HEK293 (cell line): ENCODE results near the gene STK39.

Experiments used
- CTCF ChIA-PET: fragments of 350-600 bp; formaldehyde crosslinking; extraction: SDS; loops from one replicate; lab custom pipeline; 2021; ENCODE audit warnings: antibody characterized with exemption; lab: Yijun Ruan, JAX
- POLR2A ChIA-PET: fragments of 300-600 bp; formaldehyde crosslinking; extraction: SDS; loops from one replicate; lab custom pipeline; 2020; ENCODE audit warnings: antibody characterized with exemption, inconsistent platforms; lab: Yijun Ruan, JAX
- H3K27ac ChIP-seq: fragments of 200-500 bp; sonication (Bioruptor generic); 2 replicates; pipeline ENCODE4 v1.5.1; 2014; ENCODE audit warnings: low read depth, low read length, control low read depth, inconsistent platforms; ENCODE audit errors: extremely low read depth
- H3K36me3 ChIP-seq, 2 experiments: fragments of 200-500 bp in 1 of 2; sonication (Bioruptor generic) in 1 of 2; 1 replicate in 1 of 2; 2 replicates in 1 of 2; pipeline ENCODE4 v1.5.1; 2014 to 2017; ENCODE audit warnings: inconsistent platforms in 2 of 2, low read length in 2 of 2; ENCODE audit not compliant: control insufficient read depth in 2 of 2, insufficient read depth in 1 of 2
- H3K4me1 ChIP-seq: fragments of 200-500 bp; sonication (Bioruptor generic); 2 replicates; pipeline ENCODE4 v1.5.1; 2014; ENCODE audit warnings: mild to moderate bottlenecking, low read length, inconsistent platforms; ENCODE audit not compliant: control insufficient read depth, insufficient read depth
- H3K4me3 ChIP-seq: 2 replicates; pipeline ENCODE4 v1.5.1; 2011; ENCODE audit warnings: low read depth, mild to moderate bottlenecking, control low read depth, low read length, moderate library complexity
- H3K9me3 ChIP-seq: fragments of 200-500 bp; sonication (Bioruptor generic); 2 replicates; pipeline ENCODE4 v1.5.1; 2014; ENCODE audit warnings: low read depth, low read length, inconsistent platforms; ENCODE audit not compliant: control insufficient read depth, insufficient read depth
- EGR2 ChIP-seq: fragments of 450-650 bp; formaldehyde crosslinking; IDR thresholded peaks from 2 replicates; pipeline ENCODE4 v1.5.1; 2016; ENCODE audit warnings: low read depth, missing biosample characterization, missing genetic modification characterization
- KLF9 ChIP-seq: fragments of 450-650 bp; formaldehyde crosslinking; IDR thresholded peaks from 2 replicates; pipeline ENCODE4 v1.5.1; 2016; ENCODE audit warnings: missing biosample characterization, missing genetic modification characterization, low read depth
- PRDM1 ChIP-seq: fragments of 450-650 bp; formaldehyde crosslinking; IDR thresholded peaks from 2 replicates; pipeline ENCODE4; 2016; ENCODE audit warnings: missing biosample characterization, missing genetic modification characterization
- TRIM28 ChIP-seq: IDR thresholded peaks from 2 replicates; pipeline ENCODE4 v1.6.1; 2011; ENCODE audit warnings: low read length, control low read depth, borderline replicate concordance
- WT1 ChIP-seq: fragments of 450-650 bp; formaldehyde crosslinking; IDR thresholded peaks from 2 replicates; pipeline ENCODE4 v1.5.1; 2016; ENCODE audit warnings: missing biosample characterization, missing genetic modification characterization
- ZFHX2 ChIP-seq: fragments of 450-650 bp; formaldehyde crosslinking; conservative IDR thresholded peaks from 2 replicates; pipeline ENCODE4 v1.5.1; 2016; ENCODE audit warnings: missing biosample characterization, missing genetic modification characterization
- ZFP41 ChIP-seq: fragments of 450-650 bp; formaldehyde crosslinking; IDR thresholded peaks from 2 replicates; pipeline ENCODE4 v1.5.1; 2016; ENCODE audit warnings: missing biosample characterization, missing genetic modification characterization, borderline replicate concordance
- ZIC2 ChIP-seq: fragments of 450-650 bp; formaldehyde crosslinking; IDR thresholded peaks from 2 replicates; pipeline ENCODE4 v1.5.1; 2016; ENCODE audit warnings: missing biosample characterization, missing genetic modification characterization
- ZNF121 ChIP-seq: fragments of 450-650 bp; formaldehyde crosslinking; IDR thresholded peaks from 2 replicates; pipeline ENCODE4 v1.5.1; 2016; ENCODE audit warnings: missing biosample characterization, missing genetic modification characterization
- ZNF175 ChIP-seq: fragments of 450-650 bp; formaldehyde crosslinking; IDR thresholded peaks from 2 replicates; pipeline ENCODE4 v1.5.1; 2016; ENCODE audit warnings: missing biosample characterization, missing genetic modification characterization
- ZNF24 ChIP-seq: fragments of 450-650 bp; formaldehyde crosslinking; IDR thresholded peaks from 2 replicates; pipeline ENCODE4 v1.5.1; 2016; ENCODE audit warnings: missing biosample characterization, missing genetic modification characterization
- ZNF510 ChIP-seq: fragments of 450-650 bp; formaldehyde crosslinking; IDR thresholded peaks from 2 replicates; pipeline ENCODE4 v1.5.1; 2018; ENCODE audit warnings: mild to moderate bottlenecking, missing genetic modification characterization, missing biosample characterization; ENCODE audit not compliant: insufficient replicate concordance
- ZNF600 ChIP-seq: fragments of 450-650 bp; formaldehyde crosslinking; IDR thresholded peaks from 2 replicates; pipeline ENCODE4 v1.5.1; 2016; ENCODE audit warnings: missing biosample characterization, missing genetic modification characterization
- ZNF624 ChIP-seq: fragments of 450-650 bp; formaldehyde crosslinking; IDR thresholded peaks from 2 replicates; pipeline ENCODE4 v1.5.1; 2017; ENCODE audit warnings: missing biosample characterization, missing genetic modification characterization
- ZNF629 ChIP-seq: fragments of 450-650 bp; formaldehyde crosslinking; IDR thresholded peaks from 2 replicates; pipeline ENCODE4 v1.5.1; 2017; ENCODE audit warnings: missing biosample characterization, missing genetic modification characterization
- ZNF677 ChIP-seq: fragments of 450-650 bp; IDR thresholded peaks from 2 replicates; pipeline ENCODE4 v1.5.0; 2018; ENCODE audit warnings: missing biosample characterization, mild to moderate bottlenecking, missing genetic modification characterization, moderate library complexity
- TF ChIP-seq, protein P1 (sequence below): fragments of 450-650 bp; formaldehyde crosslinking; IDR thresholded peaks from 2 replicates; pipeline ENCODE4 v1.5.1; 2016; ENCODE audit warnings: missing biosample characterization, missing genetic modification characterization
- TF ChIP-seq, protein P2 (sequence below): fragments of 450-650 bp; formaldehyde crosslinking; IDR thresholded peaks from 2 replicates; pipeline ENCODE4 v1.5.1; 2017; ENCODE audit warnings: missing biosample characterization, missing genetic modification characterization
- TF ChIP-seq, protein P3 (sequence below): fragments of 450-650 bp; formaldehyde crosslinking; IDR thresholded peaks from 2 replicates; pipeline ENCODE4 v1.5.1; 2017; ENCODE audit warnings: missing biosample characterization, missing genetic modification characterization

STK39 gene

DNA sequence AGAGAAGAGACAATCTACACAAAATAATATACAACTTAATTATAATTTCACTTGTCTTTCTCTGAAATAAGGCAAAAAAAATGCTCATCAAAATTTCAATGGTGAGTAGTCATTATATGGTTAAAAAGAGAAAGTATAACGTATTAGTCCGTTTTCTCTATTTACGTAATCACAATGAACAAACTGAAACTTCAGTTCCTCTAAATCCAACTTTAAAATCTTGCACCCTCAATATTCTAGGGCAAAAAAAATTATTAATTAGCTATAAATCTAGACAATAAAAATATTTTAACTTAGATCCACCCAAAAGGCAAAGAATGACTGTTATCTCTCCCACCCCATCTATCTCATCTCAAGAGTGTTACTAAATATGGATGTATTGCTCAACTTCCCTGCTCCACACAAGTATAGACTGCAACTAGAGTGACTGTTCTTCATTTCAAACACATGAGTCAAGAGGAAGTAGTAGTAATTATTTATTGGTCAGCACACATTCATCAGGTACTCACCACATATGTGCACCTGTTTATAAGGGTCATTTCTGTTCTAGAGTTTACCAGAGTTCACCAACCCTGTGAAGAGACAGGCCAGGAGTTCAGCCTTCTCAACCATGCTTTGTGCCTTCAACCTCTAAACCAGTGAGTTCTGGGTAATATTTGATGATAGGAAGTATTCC is 36.4 kb downstream of the STK39 start:
- no peak overlapping the region for H3K4me3 ChIP-seq
- no peaks in the 10 kb centered on the region for H3K36me3 ChIP-seq
- H3K4me1 ChIP-seq: no peaks in the 10 kb centered on the region
- no peak overlapping the region for H3K27ac ChIP-seq
- ChIA-PET POLR2A (no interaction called here), CTCF (no interaction called here)
- no peaks in the 10 kb centered on the region for H3K9me3 ChIP-seq
- TF ChIP-seq KLF9 (tag by site-specific recombination): no peak
- no peak for TF ChIP-seq PRDM1
- no peak for TF ChIP-seq ZFP41 (tag by site-specific recombination)

DNA sequence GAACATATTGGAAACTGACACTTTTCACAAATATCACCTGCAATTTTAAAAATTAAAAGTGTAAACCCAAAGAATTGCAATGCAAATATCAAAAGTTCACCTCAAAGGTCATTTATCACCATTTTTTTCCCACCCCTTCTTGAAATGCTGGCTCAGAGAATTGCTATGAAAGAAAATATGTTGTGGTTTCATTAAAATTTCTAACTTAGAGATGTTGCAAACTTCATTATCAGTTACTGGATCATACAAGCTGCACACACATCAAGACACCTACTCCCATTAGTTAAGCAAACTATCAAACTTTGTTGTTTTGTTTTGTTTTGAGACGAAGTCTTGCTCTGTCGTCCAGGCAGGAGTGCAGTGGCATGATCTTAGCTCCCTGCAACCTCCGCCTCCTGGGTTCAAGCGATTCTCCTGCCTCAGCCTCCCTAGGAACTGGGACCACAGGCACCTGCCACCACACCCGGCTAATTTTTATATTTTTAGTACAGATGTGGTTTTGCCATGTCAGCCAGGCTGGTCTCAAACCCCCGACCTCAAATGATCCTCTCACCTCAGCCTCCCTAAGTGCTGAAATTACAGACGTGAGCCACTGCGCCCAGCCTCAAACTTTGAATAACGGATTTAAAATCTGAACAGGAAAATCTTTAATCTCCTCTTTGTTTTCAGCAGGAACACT is 37.0 kb downstream of the STK39 start:
- no peak overlapping the region for H3K27ac ChIP-seq
- TF ChIP-seq, protein P1, sequence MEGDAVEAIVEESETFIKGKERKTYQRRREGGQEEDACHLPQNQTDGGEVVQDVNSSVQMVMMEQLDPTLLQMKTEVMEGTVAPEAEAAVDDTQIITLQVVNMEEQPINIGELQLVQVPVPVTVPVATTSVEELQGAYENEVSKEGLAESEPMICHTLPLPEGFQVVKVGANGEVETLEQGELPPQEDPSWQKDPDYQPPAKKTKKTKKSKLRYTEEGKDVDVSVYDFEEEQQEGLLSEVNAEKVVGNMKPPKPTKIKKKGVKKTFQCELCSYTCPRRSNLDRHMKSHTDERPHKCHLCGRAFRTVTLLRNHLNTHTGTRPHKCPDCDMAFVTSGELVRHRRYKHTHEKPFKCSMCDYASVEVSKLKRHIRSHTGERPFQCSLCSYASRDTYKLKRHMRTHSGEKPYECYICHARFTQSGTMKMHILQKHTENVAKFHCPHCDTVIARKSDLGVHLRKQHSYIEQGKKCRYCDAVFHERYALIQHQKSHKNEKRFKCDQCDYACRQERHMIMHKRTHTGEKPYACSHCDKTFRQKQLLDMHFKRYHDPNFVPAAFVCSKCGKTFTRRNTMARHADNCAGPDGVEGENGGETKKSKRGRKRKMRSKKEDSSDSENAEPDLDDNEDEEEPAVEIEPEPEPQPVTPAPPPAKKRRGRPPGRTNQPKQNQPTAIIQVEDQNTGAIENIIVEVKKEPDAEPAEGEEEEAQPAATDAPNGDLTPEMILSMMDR (tag by site-specific recombination): no peak
- TF ChIP-seq KLF9 (tag by site-specific recombination) (no peak), TRIM28 (no peak), ZNF677 (tag by site-specific recombination) (no peak), ZNF629 (no peak), EGR2 (no peak), ZNF600 (tag by site-specific recombination) (no peak), ZFHX2 (no peak), ZNF175 (tag by site-specific recombination) (no peak), ZNF24 (no peak), WT1 (tag by site-specific recombination) (no peak)
- TF ChIP-seq, protein P2, sequence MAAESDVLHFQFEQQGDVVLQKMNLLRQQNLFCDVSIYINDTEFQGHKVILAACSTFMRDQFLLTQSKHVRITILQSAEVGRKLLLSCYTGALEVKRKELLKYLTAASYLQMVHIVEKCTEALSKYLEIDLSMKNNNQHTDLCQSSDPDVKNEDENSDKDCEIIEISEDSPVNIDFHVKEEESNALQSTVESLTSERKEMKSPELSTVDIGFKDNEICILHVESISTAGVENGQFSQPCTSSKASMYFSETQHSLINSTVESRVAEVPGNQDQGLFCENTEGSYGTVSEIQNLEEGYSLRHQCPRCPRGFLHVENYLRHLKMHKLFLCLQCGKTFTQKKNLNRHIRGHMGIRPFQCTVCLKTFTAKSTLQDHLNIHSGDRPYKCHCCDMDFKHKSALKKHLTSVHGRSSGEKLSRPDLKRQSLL (tag by site-specific recombination): no peak
- TF ChIP-seq, protein P3, sequence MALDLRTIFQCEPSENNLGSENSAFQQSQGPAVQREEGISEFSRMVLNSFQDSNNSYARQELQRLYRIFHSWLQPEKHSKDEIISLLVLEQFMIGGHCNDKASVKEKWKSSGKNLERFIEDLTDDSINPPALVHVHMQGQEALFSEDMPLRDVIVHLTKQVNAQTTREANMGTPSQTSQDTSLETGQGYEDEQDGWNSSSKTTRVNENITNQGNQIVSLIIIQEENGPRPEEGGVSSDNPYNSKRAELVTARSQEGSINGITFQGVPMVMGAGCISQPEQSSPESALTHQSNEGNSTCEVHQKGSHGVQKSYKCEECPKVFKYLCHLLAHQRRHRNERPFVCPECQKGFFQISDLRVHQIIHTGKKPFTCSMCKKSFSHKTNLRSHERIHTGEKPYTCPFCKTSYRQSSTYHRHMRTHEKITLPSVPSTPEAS: no peak
- TF ChIP-seq, all 188 proteins: peak for 0
- POLR2A ChIA-PET: no interaction called here
- Histone ChIP-seq H3K4me3 (no peak overlapping the region), H3K9me3 (no peaks in the 10 kb centered on the region), H3K36me3 (no peaks in the 10 kb centered on the region), H3K4me1 (no peaks in the 10 kb centered on the region)
- CTCF ChIA-PET: no interaction called here

DNA sequence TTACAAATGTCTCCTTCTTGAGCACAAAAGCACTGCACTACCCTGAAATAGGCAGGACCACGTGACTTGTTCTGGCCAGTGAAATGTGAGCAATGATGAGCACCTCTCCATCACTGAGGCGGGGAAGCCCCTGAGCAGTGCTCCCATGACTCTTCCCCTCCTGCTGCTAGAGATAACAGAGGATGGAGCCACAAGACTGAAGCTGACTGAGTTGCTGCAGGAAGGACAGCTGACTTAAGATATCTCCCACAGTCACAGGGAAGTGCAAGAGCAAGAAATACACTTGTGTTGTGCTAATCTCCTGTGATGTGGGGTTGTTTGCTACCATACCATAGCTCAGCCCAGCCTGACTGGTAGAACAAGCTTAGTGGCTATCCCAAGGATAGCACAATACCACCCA is 38.7 kb downstream of the STK39 start:
- Histone ChIP-seq H3K27ac (no peak overlapping the region), H3K4me1 (no peaks in the 10 kb centered on the region), H3K4me3 (no peak overlapping the region), H3K9me3 (no peaks in the 10 kb centered on the region), H3K36me3 (no peaks in the 10 kb centered on the region)
- TF ChIP-seq TRIM28 (peak; percentile 41; the same call in 1 of the 2 replicates), ZNF624 (tag by site-specific recombination) (no peak), ZNF510 (tag by site-specific recombination) (no peak), ZNF121 (tag by site-specific recombination) (no peak), ZIC2 (tag by site-specific recombination) (0 out of 2 replicates have a peak, but pooled peaks have one; percentile 25)
- TF ChIP-seq, protein P3: no peak
- CTCF ChIA-PET: interaction anchor here (0.6 to 1.3 kb wide), 3 partner anchors 10 to 569 kb away, joined by 3 to 8 read pairs (median 3); no protein-coding TSS in a partner anchor
- POLR2A ChIA-PET: no interaction called here
